ENCODE results near the gene CYTH4. TPM values are rescaled to one million over a fixed set of nuclear protein-coding genes. Genes with fewer than 3 reads are reported as not detected.
A peak's percentile ranks its signal among the peaks of the same experiment; 100 is the strongest.

CYTH4 gene
- total RNA-seq, 1 donor from 2014 or later = not detected

GRCh38 chr22:37338539-37339246, 56.4 kb downstream of the CYTH4 start:
- no peaks in the 10 kb centered on the region for H3K36me3 ChIP-seq
- no peak overlapping the region for H3K4me3 ChIP-seq
- no peak overlapping the region for H3K27ac ChIP-seq
- H3K9me3 ChIP-seq (ENCODE audit: low read depth) = no peaks in the 10 kb centered on the region
- no peak for TF ChIP-seq EZH2phosphoT487 (IDR thresholded peaks at IDR 0.05)
- TF ChIP-seq, protein P1, sequence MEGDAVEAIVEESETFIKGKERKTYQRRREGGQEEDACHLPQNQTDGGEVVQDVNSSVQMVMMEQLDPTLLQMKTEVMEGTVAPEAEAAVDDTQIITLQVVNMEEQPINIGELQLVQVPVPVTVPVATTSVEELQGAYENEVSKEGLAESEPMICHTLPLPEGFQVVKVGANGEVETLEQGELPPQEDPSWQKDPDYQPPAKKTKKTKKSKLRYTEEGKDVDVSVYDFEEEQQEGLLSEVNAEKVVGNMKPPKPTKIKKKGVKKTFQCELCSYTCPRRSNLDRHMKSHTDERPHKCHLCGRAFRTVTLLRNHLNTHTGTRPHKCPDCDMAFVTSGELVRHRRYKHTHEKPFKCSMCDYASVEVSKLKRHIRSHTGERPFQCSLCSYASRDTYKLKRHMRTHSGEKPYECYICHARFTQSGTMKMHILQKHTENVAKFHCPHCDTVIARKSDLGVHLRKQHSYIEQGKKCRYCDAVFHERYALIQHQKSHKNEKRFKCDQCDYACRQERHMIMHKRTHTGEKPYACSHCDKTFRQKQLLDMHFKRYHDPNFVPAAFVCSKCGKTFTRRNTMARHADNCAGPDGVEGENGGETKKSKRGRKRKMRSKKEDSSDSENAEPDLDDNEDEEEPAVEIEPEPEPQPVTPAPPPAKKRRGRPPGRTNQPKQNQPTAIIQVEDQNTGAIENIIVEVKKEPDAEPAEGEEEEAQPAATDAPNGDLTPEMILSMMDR (IDR thresholded peaks at IDR 0.05) = no peak
- no peak for TF ChIP-seq EZH2 (IDR thresholded peaks at IDR 0.05)
- no peak for DNase-seq (ENCODE audit: low spot score)
- Mint-ChIP-seq H3K4me1 (peaks cover 35% of the 10 kb centered on the region), H3K27ac (no peak overlapping the region), H3K9me3 (no peaks in the 10 kb centered on the region), H3K4me3 (no peak overlapping the region), H3K27me3 (ENCODE audit: insufficient read depth, low read depth) (peaks cover 46% of the 10 kb centered on the region), H3K36me3 (no peaks in the 10 kb centered on the region)
- no peaks in the 10 kb centered on the region for H4K20me1 ChIP-seq (ENCODE audit: low read depth)
- peaks cover 47% of the 10 kb centered on the region for H3F3A ChIP-seq (ENCODE audit: low read depth)
- H3K27me3 ChIP-seq = peaks cover 30% of the 10 kb centered on the region
- no peaks in the 10 kb centered on the region for H3K79me2 ChIP-seq (ENCODE audit: low read depth)
- H3K4me1 ChIP-seq = peaks cover 31% of the 10 kb centered on the region
- H3K9ac ChIP-seq = no peak overlapping the region
- no peak overlapping the region for H2AFZ ChIP-seq (replicated peaks)
- no peak overlapping the region for H3K4me2 ChIP-seq

DNA sequence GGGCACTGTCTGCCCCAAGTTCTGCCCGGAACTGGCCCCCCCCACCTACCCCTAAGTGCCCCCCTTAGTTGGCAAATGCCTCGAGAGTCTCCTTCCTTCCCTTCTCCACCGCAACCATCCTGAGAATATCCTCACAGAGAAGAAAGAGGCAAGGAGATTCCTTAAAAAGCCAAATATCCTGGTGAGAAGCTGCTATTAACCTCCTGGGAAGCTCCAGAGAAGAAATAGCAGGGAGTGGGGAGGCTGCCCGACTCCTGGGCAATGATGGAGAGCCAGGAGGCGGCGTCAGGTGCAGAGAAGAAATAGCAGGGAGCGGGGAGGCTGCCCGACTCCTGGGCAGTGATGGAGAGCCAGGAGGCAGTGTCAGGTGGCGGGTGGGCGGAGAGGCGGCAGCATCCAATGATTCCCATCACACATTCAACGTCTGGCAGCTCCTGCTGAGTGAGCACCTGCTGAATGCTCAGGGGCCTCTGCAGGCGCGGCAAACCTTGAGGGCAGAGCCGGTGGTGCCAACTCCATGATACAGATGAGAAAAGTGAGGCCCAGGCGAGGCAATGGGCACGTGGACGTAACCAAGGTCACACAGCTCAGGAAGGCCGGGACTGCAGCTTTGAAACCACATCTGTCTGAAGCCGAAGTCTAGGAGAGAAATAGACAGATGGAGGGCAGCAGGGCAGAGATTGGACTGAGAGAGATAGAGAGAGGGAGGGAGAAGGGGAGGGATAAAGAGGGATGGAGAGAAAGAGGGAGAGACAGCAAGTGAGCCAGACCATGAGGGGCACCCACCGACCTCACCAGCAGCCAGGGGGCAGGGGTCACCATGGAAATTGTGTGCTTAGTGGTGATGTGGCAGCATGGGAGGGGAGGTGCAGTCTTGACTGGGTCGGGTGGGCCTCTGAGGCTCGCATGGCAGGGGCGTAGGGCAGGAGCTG, 58.3 kb downstream of the CYTH4 start:
- TF ChIP-seq EZH2 (IDR thresholded peaks at IDR 0.05) (no peak), EZH2phosphoT487 (IDR thresholded peaks at IDR 0.05) (no peak)
- TF ChIP-seq, protein P1 (IDR thresholded peaks at IDR 0.05) = no peak
- Mint-ChIP-seq H3K27ac (peak overlapping the region; percentile 54), H3K4me3 (no peak overlapping the region), H3K27me3 (ENCODE audit: insufficient read depth, low read depth) (peaks cover 32% of the 10 kb centered on the region), H3K36me3 (no peaks in the 10 kb centered on the region), H3K9me3 (no peaks in the 10 kb centered on the region), H3K4me1 (peaks cover 29% of the 10 kb centered on the region)
- H3K9ac ChIP-seq = no peak overlapping the region
- H3K27ac ChIP-seq = no peak overlapping the region
- H4K20me1 ChIP-seq (ENCODE audit: low read depth) = no peaks in the 10 kb centered on the region
- H3K4me1 ChIP-seq = peaks cover 19% of the 10 kb centered on the region
- H3F3A ChIP-seq (ENCODE audit: low read depth) = peaks cover 28% of the 10 kb centered on the region
- peaks cover 11% of the 10 kb centered on the region for H3K27me3 ChIP-seq
- no peak overlapping the region for H3K4me3 ChIP-seq
- peak; percentile 58 for DNase-seq (ENCODE audit: low spot score)
- H3K36me3 ChIP-seq = no peaks in the 10 kb centered on the region
- H3K4me2 ChIP-seq = peak overlapping the region; percentile 58
- no peak overlapping the region for H2AFZ ChIP-seq (replicated peaks)
- no peaks in the 10 kb centered on the region for H3K9me3 ChIP-seq (ENCODE audit: low read depth)
- H3K79me2 ChIP-seq (ENCODE audit: low read depth) = no peaks in the 10 kb centered on the region

DNA sequence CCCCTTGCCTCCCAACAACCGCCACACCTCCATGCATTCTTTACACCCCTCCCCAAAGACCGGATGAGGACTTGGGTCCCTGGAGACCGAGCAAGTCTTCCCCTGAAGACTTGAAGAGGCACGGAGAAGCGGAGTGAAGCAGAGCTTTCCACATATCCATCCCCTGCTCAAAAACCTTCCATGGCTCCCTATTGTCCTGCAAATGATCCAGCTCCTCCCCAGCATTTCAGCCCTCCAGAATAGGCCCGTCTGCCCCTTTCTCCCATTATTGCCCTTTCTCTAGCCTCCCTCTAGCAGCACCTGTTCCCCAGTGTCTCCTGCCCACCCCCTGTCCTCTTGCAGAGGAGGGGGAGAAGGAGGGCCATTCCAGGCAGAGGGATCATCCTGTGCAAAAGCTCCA, 59.8 kb downstream of the CYTH4 start:
- Histone ChIP-seq H3K36me3 (no peaks in the 10 kb centered on the region), H3K4me1 (peaks cover 12% of the 10 kb centered on the region), H4K20me1 (ENCODE audit: low read depth) (no peaks in the 10 kb centered on the region), H3K27me3 (peaks cover 8% of the 10 kb centered on the region), H3K27ac (no peak overlapping the region), H2AFZ (replicated peaks) (no peak overlapping the region), H3K4me2 (no peak overlapping the region), H3K79me2 (ENCODE audit: low read depth) (no peaks in the 10 kb centered on the region), H3K9ac (no peak overlapping the region), H3F3A (ENCODE audit: low read depth) (peaks cover 24% of the 10 kb centered on the region), H3K9me3 (ENCODE audit: low read depth) (no peaks in the 10 kb centered on the region), H3K4me3 (no peak overlapping the region)
- Mint-ChIP-seq H3K4me1 (peaks cover 20% of the 10 kb centered on the region), H3K9me3 (no peaks in the 10 kb centered on the region), H3K27me3 (ENCODE audit: insufficient read depth, low read depth) (peaks cover 23% of the 10 kb centered on the region), H3K27ac (peak overlapping the region; percentile 74), H3K4me3 (no peak overlapping the region), H3K36me3 (no peaks in the 10 kb centered on the region)
- TF ChIP-seq, protein P1 (IDR thresholded peaks at IDR 0.05) = no peak
- no peak for TF ChIP-seq EZH2phosphoT487 (IDR thresholded peaks at IDR 0.05)
- TF ChIP-seq EZH2 (IDR thresholded peaks at IDR 0.05) = no peak
- DNase-seq (ENCODE audit: low spot score) = no peak

Data from neural progenitor cell (in vitro differentiated cells).